HUDEP-2 (cell line): Measurements from ENCODE around the gene PRTFDC1.
"Not testable (repeated sequence)": the region's sequence is repeated elsewhere in the genome, so short reads cannot be mapped to it uniquely, and the experiment has no call there.

Experiments
- DNase-seq, 76 experiments: peaks; one replicate each; lab custom pipeline; 2025; ENCODE audit not compliant: unreplicated experiment in 76 of 76; lab: John Stamatoyannopoulos, UW

Gene PRTFDC1

DNA sequence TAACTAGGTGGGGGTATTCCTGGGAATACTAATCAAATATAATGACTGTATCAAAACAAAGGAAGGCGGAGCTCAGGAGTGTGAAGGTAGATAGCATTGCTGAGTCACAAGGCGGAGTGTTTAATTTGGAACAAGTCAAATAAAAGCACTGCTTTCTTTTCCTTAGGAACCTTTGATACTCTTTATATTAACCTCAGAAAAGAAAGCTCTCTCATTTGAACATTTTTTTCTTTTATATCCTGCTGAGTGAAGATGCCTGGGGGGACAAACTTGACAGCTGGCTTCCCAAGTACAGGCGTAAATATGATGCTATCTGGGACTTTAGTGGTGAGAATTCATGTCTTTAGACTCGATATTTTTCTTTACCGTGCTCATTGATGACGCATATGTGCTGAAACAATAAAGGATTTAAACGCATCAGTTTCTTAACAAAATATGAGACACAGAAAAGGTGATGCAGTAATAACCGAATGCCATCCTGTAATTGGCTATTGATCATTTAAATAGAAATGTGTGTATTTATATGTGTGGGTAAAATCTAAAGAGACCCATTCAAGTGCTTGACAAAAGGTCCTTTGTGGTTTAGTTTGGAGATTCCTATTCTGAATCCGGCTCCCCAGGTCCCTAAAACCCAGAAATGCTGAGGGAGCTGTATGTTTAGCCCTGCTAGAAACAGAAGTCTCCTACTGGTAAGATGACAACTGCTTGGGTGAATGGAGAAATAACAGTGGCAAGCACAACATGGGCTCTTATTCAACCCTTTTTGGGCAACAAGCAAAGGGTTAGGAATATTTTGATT, 102.7 kb downstream of the PRTFDC1 start:
- DNase-seq, result no peak

DNA sequence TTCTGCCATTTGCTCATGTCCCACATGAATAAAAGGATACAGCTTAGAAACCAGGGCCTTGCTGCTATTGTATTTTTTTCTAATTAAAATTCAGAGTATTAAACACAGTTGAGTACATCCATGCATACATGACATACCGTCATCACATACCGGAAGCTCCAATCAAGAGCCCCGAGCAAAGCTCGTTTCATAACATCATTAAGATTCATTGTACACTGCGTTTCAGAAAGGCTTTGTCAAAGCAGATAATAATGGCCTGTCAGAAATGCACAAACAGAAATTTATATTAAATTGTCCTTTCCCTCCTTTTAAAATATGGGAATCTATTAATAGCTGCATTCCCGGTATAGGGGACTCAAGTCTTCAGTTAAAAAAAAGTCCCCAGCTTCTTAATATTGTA, 103.4 kb downstream of the PRTFDC1 start:
- DNase-seq, result no peak

DNA sequence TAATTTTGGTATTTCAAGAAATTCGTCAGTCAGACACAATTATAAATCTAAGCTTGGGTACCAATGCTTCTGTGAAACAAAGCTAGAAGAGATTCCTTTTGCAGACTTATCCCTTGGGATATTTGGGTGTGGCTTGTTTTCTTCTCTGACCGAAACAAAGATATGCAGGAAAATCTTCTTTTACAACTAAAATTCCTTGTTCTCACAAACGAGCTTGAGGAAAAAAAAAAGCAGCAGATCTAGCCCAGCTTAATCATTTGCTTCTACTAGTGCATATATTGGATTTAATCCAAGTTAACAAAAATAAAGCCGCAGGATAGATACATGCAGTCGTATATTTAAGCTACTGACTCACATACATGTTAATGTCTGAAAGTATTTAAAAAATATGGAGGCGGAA, 104.2 kb downstream of the PRTFDC1 start:
- no peak for DNase-seq

DNA sequence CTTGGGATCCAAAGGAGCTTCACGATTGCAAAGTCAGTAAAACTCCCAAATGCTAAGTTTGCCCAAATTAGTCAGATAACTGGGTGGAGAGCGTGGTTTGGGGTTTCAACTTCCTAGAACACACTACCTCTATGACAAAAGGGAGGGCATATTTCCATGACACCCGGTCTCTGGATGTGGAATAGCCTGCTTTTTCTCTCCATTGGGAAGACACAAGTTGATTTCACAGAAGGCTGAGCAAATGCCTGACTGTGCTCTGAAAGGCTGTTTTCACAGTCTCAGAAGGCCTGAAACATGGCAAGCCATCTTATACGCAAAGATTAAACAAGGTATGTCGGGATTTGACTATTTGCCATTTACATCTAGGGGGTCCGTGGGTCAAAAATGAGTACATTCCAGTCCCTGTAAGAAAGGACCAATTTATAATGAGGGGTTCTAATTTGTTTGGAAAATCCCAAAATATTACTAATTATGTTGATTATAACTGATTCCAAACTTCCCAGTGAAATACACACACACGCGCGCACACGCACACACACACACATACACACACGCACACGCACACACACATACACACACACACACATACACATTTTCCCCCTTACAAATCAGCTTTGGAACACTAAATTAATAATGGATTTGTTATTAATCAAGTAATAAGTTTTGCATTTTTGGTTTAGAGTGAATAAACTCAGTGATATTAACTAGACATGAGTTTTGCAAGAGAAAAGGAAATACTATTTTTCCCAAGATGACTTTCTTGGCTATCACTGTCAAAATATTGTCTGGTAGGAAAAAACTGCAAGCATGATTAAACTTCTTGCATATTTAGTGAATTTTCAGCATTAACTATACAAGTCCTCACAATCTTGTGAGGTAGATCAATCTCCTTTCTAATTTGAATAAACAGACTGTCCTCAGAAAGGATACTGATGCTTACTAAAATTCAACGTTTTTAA, 105.0 kb downstream of the PRTFDC1 start:
- no peak for DNase-seq

DNA sequence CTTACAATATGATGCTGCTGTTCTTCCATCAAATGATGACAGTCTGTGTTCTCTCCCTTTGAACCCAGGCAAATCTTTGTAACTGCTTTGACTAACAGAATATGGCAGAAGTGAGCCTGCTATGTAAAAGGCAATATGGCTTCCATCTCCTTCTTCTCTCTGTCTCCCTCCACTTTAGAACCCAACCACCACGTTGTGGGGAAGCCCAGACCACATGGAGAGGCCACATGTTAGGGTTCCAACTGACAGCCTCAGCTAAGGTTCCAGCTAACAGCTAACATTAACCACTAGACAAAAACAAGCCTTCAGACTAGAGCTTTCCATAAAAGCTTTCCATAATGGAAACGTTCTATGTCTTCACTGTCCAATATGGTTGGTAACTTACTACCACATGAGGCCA, 107.7 kb downstream of the PRTFDC1 start:
- DNase-seq, result no peak

DNA sequence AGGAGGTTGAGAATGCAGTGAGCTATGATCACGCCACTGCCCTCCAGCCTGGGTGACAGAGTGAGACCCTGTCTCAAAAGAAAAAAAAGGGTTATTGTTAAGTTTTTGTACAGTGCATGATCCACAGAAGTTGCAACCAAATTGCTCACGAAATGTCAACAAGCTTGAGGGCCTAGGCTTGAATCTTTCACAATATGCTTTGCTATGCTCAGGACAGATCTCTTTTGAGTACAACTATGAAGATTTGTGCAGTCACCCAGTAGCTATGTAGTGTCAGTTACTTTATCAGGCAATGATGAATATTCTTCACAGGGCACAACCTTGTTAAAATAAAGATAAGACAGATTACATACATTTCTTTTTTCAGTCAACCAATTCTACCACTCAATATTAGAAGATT, 109.2 kb downstream of the PRTFDC1 start:
- no peak for DNase-seq

DNA sequence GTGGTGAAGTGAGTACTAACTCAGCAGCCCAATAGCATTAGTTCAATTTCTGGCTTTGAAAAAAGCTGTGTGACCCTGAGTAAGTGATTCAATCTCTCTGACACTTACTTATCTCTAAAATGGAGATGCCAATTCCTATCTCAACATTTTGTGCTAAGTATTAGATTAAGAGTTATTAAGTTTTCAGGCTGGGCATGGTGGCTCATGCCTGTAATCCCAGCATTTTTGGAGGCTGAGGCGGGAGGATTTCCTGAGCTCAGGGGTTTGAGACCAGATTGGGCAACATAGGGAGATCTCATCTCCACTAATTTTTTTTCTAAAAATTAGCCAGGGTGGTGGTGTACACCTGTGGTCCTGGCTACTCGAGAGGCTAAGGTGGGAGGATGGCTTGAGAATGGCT, 109.5 kb downstream of the PRTFDC1 start:
- no peak for DNase-seq

DNA sequence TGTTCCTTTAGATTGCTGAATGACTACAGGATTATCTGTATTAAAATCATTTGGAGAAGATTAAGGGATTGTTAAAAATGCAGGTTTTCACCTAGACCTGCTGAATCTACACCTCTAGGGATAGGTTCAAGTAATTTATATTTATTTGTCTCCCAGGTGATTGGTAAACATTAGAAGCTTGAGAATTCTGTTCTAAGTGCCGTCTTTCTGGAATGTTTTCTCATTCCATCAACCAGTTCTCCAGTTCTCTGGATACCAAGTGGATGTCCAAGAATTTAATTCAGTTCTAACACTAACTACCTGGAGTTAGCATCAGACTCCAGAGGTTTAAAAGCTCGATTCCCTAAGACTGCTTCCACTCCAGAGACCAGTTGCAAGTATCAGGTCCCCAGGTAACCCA, 110.9 kb downstream of the PRTFDC1 start:
- no peak for DNase-seq

DNA sequence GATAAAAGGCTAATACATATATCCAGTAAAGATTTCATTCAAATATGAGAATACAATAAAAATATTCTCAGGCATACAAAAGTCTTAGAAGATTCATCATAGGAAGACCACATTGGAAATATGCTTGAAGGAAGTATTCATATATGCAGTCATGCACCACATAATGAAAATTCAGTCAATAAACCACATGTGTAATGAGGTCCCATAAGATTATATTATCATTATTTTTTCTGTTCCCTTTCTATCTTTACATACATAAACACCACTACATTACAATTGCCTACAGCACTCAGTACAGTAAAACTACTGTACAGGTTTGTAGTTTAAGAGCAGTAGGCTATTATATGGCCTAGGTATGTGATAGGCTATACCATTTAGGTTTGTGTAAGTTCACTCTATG, 111.6 kb downstream of the PRTFDC1 start:
- no peak for DNase-seq

DNA sequence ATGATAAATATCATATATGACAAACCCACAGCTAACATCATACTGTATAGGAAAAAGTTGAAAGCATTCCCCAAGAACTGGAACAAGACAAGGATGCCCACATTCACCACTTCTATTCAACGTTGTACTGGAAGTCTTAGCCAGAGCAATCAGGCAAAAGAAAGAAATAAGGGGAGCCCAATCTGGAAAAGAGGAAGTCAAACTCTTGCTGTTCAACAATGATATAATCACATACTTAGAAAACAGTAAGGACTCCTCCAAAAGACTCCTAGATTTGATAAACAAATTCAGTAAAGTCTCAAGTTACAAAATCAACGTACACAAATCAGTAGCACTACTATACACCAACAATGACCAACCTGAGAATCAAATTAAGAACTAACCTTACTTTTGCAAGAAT, 114.6 kb downstream of the PRTFDC1 start:
- not testable (repeated sequence) for DNase-seq

DNA sequence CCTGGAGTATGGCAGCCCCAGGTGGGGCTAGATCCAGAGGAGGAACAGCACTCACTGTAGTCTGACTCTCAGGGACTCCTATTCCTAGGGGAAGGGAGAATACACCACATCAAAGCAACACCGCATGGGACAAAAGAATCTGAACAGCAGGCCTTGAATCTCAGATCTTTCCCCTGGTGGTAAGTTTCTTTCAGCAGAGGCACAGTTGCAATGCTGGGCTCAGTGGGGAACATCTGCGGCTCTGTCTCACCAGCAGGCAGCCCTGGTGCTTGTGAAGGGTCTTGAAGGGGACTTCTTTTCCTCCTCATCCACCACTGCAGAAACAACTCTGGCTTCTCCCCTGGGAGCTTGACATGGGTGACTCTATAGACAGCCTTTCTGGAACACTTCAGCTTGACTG, 117.5 kb downstream of the PRTFDC1 start:
- no peak for DNase-seq

DNA sequence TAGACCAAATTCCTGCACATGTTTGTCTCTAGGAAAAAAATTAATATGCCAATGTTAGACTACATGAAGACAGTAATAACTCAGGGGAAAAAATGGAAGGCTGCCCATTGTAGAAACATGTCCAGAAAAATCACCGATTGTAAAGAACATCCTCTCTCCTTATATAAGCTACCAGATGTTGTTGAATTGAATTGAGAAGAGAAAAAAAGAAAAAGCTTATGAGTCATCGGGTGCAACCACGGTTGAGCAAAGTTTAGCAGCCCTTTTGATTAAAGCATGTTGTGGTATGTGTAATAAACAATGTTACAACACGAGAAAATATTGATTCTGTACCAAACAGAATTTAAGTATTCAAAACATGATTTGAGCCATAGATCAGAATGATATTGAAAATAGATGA, 126.4 kb downstream of the PRTFDC1 start:
- no peak for DNase-seq

DNA sequence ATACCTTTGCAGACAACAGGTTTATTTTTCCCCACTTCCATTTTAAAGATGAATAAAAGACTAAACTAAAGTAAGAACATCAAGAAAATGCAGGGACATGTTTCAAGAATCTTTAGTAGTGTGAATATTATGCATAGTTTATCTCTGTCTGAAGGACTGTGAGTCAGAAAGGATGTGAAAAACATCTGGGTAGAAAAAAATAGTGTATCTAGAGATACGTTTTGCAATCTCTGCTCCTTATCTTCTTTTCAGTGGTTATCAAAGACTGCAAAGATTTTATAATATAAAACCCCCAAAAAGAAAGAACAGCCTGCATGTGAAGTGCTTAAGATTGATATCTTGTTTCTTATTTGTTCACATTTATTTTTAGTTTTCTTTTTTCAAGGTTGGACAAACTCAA, 126.9 kb downstream of the PRTFDC1 start:
- no peak for DNase-seq

DNA sequence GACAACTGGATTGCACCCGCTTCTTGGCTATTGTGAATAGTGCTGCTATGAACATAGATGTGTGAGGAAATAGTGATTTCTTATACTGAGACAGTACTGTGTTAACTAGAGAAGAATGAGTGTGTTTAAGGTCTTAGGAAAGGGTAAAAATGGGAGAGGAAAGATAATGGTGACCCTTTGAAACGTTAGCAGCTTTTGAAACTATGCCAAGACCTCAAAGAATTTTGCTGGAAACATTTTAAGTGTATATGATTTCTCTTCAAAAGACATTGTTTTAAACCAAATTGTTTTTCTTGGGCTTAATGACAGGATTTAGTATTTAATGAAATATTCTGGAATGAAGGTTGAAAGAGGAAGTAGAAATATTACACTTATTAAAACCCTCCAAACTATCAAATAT, 127.9 kb downstream of the PRTFDC1 start:
- no peak for DNase-seq

DNA sequence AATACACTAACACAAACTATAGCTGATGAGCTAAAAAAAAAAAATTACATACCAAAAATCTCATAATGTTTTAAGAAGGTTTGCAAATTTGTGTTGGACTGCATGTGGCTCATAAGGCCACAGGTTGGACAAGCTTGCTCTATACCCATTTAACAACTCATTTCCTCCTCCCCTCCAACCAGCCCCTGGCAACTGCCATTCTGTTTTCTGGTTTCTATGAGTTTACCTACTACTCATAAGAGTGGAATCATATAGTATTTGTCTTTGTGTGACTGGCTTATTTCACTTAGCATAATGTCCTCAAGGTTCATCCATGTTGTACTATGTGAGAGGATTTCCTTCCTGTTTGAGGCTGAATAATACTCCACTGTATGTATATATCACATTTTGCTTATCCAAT, 128.3 kb downstream of the PRTFDC1 start:
- no peak for DNase-seq

DNA sequence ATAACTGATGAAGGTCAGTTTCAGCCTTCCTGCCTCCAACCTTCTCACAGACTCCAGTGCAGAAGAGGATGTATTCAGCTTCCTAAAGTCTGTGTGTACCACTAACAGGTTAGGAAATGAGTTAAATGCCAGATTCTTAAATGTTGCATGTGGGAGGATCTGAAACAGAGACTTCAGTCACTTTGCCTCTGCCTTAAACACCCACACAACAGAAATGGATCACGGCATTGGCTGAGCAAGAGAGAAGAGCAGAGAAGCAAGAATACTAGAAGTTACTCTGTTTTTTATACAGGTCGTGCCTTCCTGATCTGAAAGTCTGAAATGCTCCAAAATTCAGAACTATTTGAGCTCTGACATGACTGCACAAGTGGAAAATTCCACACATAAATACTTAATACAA, 129.8 kb downstream of the PRTFDC1 start:
- DNase-seq, result no peak

DNA sequence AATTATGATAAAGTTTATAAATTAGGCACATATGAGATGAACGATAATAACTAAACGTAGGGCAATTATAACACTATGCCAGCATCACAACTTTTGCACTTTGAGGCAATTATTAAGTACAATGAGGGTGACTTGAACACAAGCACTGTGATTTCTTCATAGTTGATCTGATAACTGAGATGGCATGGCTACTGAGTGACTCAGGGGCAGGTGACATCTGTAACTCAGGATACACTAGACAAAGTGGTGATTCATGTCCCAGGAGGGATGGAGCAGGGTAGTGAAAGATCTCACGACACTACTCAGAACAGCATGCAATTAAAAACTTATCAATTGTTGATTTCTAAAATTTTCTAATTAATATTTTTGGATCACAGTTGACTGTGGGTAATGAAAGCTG, 130.4 kb downstream of the PRTFDC1 start:
- no peak for DNase-seq

DNA sequence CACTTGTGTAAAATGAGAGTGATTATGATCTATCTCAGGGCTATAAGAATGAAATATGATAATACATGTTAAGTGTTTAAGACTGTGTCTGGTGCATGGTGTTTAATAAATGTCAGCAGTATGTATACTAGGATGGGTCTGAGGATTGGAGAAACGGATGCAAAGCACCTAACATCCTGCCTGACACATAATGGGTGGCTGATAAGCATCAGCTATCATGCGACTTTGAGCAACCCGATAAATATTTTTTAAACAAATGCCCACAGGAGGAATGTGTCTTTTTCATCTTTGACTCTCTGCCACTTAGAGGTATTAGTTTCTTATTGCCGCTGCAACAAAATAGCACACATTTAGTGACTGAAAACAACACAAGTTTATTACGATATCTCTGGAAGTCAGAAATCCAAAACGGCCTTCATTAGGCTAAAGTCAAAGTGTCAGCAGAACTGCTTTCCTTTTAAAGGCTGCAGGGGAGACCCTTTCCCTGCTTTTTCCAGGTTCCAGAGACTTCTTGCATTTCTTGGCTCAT, 135.5 kb downstream of the PRTFDC1 start:
- no peak for DNase-seq

DNA sequence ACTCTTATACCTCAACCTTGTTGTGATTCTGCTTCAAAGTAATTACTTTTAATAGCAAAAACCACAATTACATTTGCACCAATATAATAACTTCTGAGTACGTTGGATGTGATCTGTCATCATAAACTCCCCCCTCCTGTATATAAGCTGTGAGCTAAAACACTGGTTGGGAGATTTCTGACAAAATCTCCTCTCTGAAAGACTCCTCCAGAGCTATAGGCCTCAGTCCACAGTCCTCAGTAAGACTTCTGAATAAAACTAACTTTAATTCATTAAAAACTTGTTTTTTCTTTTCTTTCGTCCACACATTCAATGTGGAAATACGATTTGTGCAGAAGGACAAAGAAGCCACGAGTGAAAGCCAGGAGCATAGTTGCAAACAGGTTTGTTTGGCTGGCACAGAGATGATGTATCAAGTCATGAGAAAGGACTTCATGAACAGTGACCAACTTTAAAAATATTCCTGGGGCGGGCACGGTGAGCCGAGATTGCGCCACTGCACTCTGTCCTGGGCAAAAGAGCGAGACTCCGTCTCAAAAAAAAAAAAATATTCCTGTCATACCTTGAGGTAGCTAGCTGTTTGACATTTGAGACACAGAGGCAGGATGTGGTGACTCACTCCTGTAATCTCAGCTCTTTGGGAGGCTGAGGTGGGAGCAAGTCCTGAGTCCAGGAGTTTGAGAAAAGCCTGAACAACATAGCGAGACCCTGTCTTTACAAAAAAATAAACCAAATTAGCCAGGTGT, 137.7 kb downstream of the PRTFDC1 start:
- DNase-seq, result no peak

DNA sequence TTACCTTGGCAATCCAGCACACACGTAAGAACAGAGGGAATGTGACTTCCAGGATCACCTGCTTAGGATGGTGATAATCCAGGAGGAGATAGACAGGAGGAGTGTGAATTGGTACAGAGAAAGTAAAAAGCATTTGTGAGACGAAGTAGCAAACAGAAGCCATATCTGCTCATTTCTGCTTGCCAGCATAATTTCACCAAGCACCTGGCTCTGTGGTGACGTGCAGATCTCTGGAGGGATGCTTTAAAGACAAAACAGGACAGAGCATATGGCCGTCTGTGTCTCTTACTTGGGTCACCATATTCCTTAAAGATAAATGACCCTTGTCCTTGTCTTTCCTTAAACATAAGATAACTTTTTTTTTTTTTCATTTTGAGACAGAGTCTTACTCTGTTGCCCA, 138.6 kb downstream of the PRTFDC1 start:
- no peak for DNase-seq

DNA sequence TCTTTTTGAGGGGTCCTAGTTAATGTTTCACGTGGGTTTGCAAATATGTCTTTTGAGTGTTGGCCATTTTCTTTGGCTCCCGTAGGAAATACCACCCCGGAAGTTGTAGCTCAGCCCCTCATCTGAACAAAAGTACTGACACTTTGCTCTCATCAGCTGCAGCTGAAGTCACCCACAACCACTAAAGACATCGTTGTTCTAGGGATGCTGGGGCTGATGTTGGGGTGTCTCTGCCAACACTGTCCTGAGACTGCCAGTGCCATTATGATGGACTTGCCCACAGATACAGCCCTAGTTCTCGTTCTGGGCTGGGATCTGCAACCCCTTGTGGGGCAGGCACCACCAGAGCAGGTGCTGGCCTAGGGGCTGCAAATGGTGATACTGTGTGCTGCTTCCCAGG, 146.1 kb downstream of the PRTFDC1 start:
- DNase-seq, result no peak
